ENCODE results near the gene COL9A3. TPM values are rescaled to one million over a fixed set of nuclear protein-coding genes. Genes with fewer than 3 reads are reported as not detected.

COL9A3 gene
- total and polyA plus RNA-seq, 4 donors: 0.13 to 6.5 (median 1.1) TPM

DNA sequence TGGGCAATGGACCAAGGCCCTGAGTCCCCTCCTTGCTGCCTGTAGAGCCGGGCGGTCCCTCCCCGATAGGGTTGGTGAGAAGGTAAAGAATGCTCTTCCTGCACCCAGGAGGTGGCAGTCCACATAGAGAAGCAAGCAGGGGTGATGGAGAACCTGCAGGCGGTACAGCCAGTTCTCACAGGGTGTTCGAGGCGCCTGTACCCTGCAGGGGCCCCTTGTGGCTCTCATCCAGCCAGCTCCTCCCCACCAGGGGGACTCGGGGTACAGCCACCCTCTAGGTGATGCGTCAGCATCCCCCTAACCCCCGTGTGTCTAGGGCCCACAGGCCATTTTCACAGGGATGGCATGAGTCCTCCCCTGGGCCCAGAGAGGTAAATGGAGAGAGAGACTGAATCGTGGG lies 5.1 kb upstream of the COL9A3 start:
- Histone ChIP-seq H3K9me3 (ENCODE audit: control insufficient read depth, low read length) (no peaks in the 10 kb centered on the region), H3K36me3 (ENCODE audit: control insufficient read depth in 1 of 2, insufficient read depth in 2 of 2, low read length in 1 of 2) (peaks cover 0 to 11% of the 10 kb centered on the region in 2 donors), H3K27ac (ENCODE audit: low read depth in 1 of 2, low read length in 2 of 2) (no peak overlapping the region), H3K27me3 (ENCODE audit: control insufficient read depth in 1 of 2, insufficient read depth in 2 of 2, low read length in 1 of 2) (no peaks in the 10 kb centered on the region), H3K4me3 (ENCODE audit: low read length in 2 of 2) (no peak overlapping the region), H3K4me1 (ENCODE audit: control insufficient read depth in 1 of 2, insufficient read depth in 2 of 2, low read length in 2 of 2) (no peaks in the 10 kb centered on the region)
- ATAC-seq (ENCODE audit: low FRiP score): no peak
- 83 to 89% methylated on average over 10 of the region's 10 CpGs for WGBS, 2 donors
- DNase-seq: no peak
- intact Hi-C loops (cut with DNase I): no loop called here

DNA sequence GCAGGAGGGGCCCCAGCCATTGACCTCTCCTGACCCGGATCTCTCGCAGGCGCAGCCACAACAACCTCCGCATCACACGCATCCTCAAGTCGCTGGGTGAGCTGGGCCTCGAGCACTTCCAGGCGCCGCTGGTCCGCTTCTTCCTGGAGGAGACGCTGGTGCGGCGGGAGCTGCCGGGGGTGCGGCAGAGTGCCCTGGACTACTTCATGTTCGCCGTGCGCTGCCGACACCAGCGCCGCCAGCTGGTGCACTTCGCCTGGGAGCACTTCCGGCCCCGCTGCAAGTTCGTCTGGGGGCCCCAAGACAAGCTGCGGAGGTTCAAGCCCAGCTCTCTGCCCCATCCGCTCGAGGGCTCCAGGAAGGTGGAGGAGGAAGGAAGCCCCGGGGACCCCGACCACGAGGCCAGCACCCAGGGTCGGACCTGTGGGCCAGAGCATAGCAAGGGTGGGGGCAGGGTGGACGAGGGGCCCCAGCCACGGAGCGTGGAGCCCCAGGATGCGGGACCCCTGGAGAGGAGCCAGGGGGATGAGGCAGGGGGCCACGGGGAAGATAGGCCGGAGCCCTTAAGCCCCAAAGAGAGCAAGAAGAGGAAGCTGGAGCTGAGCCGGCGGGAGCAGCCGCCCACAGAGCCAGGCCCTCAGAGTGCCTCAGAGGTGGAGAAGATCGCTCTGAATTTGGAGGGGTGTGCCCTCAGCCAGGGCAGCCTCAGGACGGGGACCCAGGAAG lies 4.5 kb upstream of the COL9A3 start:
- peak; percentile 2 for ATAC-seq (ENCODE audit: low FRiP score)
- Histone ChIP-seq H3K9me3 (ENCODE audit: control insufficient read depth, low read length) (no peaks in the 10 kb centered on the region), H3K36me3 (ENCODE audit: control insufficient read depth in 1 of 2, insufficient read depth in 2 of 2, low read length in 1 of 2) (peaks cover 0 to 11% of the 10 kb centered on the region in 2 donors), H3K27ac (ENCODE audit: low read depth in 1 of 2, low read length in 2 of 2) (no peak overlapping the region), H3K4me1 (ENCODE audit: control insufficient read depth in 1 of 2, insufficient read depth in 2 of 2, low read length in 2 of 2) (no peaks in the 10 kb centered on the region), H3K27me3 (ENCODE audit: control insufficient read depth in 1 of 2, insufficient read depth in 2 of 2, low read length in 1 of 2) (no peaks in the 10 kb centered on the region), H3K4me3 (ENCODE audit: low read length in 2 of 2) (no peak overlapping the region)
- DNase-seq: no peak
- 88 to 91% methylated on average over 43 of the region's 43 CpGs for WGBS, 2 donors
- intact Hi-C loops (cut with DNase I): no loop called here

DNA sequence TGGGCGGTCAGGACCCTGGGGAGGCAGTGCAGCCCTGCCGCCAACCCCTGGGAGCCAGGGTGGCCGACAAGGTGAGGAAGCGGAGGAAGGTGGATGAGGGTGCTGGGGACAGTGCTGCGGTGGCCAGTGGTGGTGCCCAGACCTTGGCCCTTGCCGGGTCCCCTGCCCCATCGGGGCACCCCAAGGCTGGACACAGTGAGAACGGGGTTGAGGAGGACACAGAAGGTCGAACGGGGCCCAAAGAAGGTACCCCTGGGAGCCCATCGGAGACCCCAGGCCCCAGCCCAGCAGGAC lies 4.0 kb upstream of the COL9A3 start:
- intact Hi-C loops (cut with DNase I): no loop called here
- WGBS, 2 donors: 92% methylated on average over 11 of the region's 11 CpGs
- no peak overlapping the region for H3K4me3 ChIP-seq (ENCODE audit: low read length in 2 of 2)
- H3K4me1 ChIP-seq (ENCODE audit: control insufficient read depth in 1 of 2, insufficient read depth in 2 of 2, low read length in 2 of 2): no peaks in the 10 kb centered on the region
- no peak overlapping the region for H3K27ac ChIP-seq (ENCODE audit: low read depth in 1 of 2, low read length in 2 of 2)
- H3K9me3 ChIP-seq (ENCODE audit: control insufficient read depth, low read length): no peaks in the 10 kb centered on the region
- no peaks in the 10 kb centered on the region for H3K27me3 ChIP-seq (ENCODE audit: control insufficient read depth in 1 of 2, insufficient read depth in 2 of 2, low read length in 1 of 2)
- no peak for ATAC-seq (ENCODE audit: low FRiP score)
- H3K36me3 ChIP-seq (ENCODE audit: control insufficient read depth in 1 of 2, insufficient read depth in 2 of 2, low read length in 1 of 2): peaks cover 0 to 11% of the 10 kb centered on the region in 2 donors
- DNase-seq: no peak

DNA sequence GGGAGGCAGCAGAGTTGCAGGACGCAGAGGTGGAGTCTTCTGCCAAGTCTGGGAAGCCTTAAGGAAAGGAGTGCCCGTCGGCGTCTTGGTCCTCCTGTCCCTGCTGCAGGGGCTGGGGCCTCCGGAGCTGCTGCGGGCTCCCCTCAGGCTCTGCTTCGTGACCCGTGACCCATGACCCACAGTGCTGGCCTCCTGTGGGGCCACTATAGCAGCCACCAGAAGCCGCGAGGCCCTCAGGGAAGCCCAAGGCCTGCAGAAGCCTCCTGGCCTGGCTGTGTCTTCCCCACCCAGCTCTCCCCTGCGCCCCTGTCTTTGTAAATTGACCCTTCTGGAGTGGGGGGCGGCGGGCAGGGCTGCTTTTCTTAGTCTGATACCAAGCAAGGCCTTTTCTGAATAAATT lies 3.3 kb upstream of the COL9A3 start:
- peaks cover 0 to 11% of the 10 kb centered on the region in 2 donors for H3K36me3 ChIP-seq (ENCODE audit: control insufficient read depth in 1 of 2, insufficient read depth in 2 of 2, low read length in 1 of 2)

DNA sequence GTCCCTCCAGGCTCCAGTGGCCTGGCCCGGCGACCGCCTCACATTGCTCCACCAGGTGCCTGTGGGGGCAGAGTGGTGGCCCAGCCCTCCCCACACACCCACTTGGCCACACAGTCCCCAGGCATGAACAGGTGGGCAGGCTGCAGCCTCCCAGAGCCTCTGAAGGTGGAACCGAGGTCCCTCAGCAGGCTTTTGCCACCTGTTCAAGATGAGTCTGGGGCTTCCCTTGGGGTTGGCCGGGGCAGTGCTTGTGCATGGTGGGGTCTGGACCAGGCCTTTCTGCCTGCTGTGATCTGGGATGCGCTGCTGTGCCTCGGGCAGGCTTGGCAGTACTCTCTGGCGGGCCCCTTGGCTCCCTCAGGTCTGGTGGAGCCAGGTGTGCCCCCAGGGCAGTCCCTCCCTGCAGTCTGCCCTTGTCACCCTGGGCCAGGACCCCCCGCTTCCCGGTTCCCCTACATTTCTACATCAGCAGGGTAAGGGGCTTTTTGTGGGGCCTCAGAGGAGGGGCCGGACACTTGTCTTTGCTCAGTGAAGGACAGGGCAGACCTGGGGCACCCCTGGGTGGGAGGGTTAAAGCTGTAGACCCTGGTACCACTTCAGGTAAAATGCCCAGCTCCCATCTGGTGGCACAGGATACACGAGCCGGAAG lies 2.7 kb upstream of the COL9A3 start:
- Histone ChIP-seq H3K4me1 (ENCODE audit: control insufficient read depth in 1 of 2, insufficient read depth in 2 of 2, low read length in 2 of 2) (no peaks in the 10 kb centered on the region), H3K36me3 (ENCODE audit: control insufficient read depth in 1 of 2, insufficient read depth in 2 of 2, low read length in 1 of 2) (peaks cover 0 to 9% of the 10 kb centered on the region in 2 donors), H3K4me3 (ENCODE audit: low read length in 2 of 2) (no peak overlapping the region), H3K9me3 (ENCODE audit: control insufficient read depth, low read length) (no peaks in the 10 kb centered on the region), H3K27ac (ENCODE audit: low read depth in 1 of 2, low read length in 2 of 2) (no peak overlapping the region), H3K27me3 (ENCODE audit: control insufficient read depth in 1 of 2, insufficient read depth in 2 of 2, low read length in 1 of 2) (no peaks in the 10 kb centered on the region)
- DNase-seq (no peak), ATAC-seq (ENCODE audit: low FRiP score) (peak; percentile 1)
- intact Hi-C loops (cut with DNase I): no loop called here
- 79 to 90% methylated on average over 13 of the region's 13 CpGs for WGBS, 2 donors

More for the DNA sequence above, 3.3 kb upstream of the COL9A3 start:
- no peak for ATAC-seq (ENCODE audit: low FRiP score)
- H3K27me3 ChIP-seq (ENCODE audit: control insufficient read depth in 1 of 2, insufficient read depth in 2 of 2, low read length in 1 of 2): no peaks in the 10 kb centered on the region
- no peaks in the 10 kb centered on the region for H3K9me3 ChIP-seq (ENCODE audit: control insufficient read depth, low read length)
- WGBS, 2 donors: 83 to 85% methylated on average over 10 to 13 of the region's 13 CpGs
- H3K4me3 ChIP-seq (ENCODE audit: low read length in 2 of 2): no peak overlapping the region
- H3K4me1 ChIP-seq (ENCODE audit: control insufficient read depth in 1 of 2, insufficient read depth in 2 of 2, low read length in 2 of 2): no peaks in the 10 kb centered on the region
- DNase-seq: no peak
- intact Hi-C loops (cut with DNase I): no loop called here
- H3K27ac ChIP-seq (ENCODE audit: low read depth in 1 of 2, low read length in 2 of 2): no peak overlapping the region

DNA sequence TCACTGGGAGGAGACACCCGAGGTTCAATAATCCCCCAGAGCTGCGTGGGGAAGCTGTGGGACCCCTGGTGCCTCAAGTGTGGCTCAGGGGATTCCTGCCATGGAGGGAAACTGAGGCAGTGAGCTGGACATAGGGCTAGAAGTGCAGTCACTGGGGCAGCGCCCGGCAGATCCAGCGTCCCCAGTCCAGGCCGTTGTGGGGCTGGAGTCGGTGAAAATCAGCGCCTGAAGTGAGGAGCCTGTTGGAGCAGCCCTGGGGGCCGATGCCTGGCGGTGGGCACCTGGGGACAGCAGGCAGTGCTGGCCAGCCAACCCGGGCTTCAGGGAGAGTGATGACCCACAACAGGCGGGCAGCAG lies 2.2 kb upstream of the COL9A3 start:
- H3K27ac ChIP-seq (ENCODE audit: low read depth in 1 of 2, low read length in 2 of 2): no peak overlapping the region
- ATAC-seq (ENCODE audit: low FRiP score) (no peak), DNase-seq (no peak)
- H3K36me3 ChIP-seq (ENCODE audit: control insufficient read depth in 1 of 2, insufficient read depth in 2 of 2, low read length in 1 of 2): peaks cover 0 to 5% of the 10 kb centered on the region in 2 donors
- H3K4me3 ChIP-seq (ENCODE audit: low read length in 2 of 2): no peak overlapping the region
- no peaks in the 10 kb centered on the region for H3K4me1 ChIP-seq (ENCODE audit: control insufficient read depth in 1 of 2, insufficient read depth in 2 of 2, low read length in 2 of 2)
- H3K27me3 ChIP-seq (ENCODE audit: control insufficient read depth in 1 of 2, insufficient read depth in 2 of 2, low read length in 1 of 2): no peaks in the 10 kb centered on the region
- intact Hi-C loops (cut with DNase I): no loop called here
- WGBS, 2 donors: 69 to 79% methylated on average over 12 of the region's 12 CpGs
- H3K9me3 ChIP-seq (ENCODE audit: control insufficient read depth, low read length): no peaks in the 10 kb centered on the region

DNA sequence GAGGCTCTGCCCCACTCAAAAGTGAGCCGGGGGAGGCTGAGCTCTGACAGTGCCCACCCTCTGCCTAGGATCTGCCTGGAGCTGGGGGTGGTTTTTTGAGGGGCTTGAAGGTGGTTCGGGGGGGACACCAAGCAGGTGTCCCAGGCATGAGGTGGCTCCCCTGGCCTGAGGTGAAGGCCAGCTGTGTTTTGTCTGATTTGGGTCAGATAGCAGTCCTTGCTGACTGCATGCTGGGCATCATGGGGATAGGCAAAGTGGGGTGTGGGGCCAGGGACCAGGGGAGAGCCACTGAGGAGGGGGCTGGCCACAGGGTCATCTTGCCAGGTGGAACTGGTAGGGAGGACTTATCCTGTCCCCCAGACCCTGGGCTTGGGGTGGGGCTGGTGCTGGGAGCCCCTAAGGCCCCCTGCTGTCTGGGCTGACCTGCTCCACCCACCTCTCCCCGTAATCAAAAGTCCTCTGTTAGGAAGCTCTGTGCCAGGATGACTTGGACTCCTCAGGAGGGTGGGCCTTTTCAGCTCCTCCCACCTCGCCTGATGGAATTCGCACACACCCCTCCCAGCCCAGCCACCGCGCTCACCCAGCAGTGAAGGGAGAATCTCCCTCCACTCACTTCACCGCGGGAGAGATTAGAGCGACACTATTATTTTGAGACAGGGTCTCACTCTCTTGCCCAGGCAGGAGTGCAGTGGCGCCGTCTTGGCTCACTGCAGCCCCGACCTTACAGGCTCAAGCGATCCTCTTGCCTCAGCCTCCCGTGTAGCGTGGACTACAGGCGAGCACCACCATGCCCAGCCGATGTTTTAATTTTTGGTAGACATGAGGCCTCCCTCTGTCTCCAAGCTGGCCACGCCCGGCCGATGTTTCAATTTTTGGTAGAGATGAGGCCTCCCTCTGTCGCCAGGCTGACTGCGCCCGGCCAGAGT lies 1.5 kb upstream of the COL9A3 start:
- Histone ChIP-seq H3K27me3 (ENCODE audit: control insufficient read depth in 1 of 2, insufficient read depth in 2 of 2, low read length in 1 of 2) (no peaks in the 10 kb centered on the region), H3K27ac (ENCODE audit: low read depth in 1 of 2, low read length in 2 of 2) (no peak overlapping the region), H3K9me3 (ENCODE audit: control insufficient read depth, low read length) (no peaks in the 10 kb centered on the region), H3K4me1 (ENCODE audit: control insufficient read depth in 1 of 2, insufficient read depth in 2 of 2, low read length in 2 of 2) (no peaks in the 10 kb centered on the region), H3K4me3 (ENCODE audit: low read length in 2 of 2) (no peak overlapping the region), H3K36me3 (ENCODE audit: control insufficient read depth in 1 of 2, insufficient read depth in 2 of 2, low read length in 1 of 2) (peaks cover 0 to 1% of the 10 kb centered on the region in 2 donors)
- WGBS, 2 donors: 29 to 32% methylated on average over 24 of the region's 24 CpGs
- DNase-seq (no peak), ATAC-seq (ENCODE audit: low FRiP score) (no peak)
- intact Hi-C loops (cut with DNase I): no loop called here

DNA sequence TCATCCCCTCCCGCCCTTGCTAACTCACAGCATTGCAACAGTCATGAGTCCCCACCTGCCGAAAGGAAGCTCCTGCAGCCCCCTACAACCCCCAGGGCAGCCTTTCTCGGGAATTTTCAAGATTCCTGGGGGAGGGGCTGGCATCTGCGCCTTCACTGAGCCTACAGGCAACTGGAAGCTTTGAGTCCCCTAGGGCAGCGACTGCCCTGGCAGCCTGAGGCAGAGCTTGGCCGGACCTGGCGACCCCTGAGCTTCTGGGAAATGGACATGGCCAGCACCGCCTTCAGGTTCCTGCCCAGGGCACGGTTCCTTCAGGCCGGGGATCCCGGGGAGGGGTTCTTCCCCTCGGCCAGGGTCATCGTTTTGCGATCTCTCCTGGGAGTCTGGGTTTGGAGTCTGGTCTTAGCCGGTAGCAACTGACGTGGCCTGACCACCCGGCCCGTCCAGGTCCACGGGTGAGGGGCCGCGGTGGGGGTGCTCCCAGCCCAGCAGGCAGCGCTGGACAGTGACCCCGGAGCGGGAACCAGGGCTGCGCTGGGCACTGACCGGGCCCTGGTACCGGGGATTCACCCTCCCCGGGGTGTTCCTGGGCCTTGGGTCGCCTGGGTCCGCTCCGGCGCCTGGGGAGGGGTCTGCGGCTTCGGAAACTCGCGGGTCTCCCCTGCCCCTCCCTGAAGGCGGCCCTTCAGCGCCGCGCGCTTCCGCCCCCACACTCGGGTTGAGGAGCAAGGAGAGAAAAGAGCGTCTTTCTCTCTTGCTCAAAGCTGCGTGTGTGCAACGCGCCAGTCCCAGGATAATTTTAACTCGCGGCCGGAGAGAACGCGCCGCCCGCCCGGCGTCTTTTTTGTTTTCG lies 593 bp upstream of the COL9A3 start:
- ATAC-seq (ENCODE audit: low FRiP score) (no peak), DNase-seq (no peak)
- 2% methylated on average over 57 of the region's 57 CpGs for WGBS, 2 donors
- intact Hi-C loops (cut with DNase I): no loop called here
- Histone ChIP-seq H3K9me3 (ENCODE audit: control insufficient read depth, low read length) (no peaks in the 10 kb centered on the region), H3K36me3 (ENCODE audit: control insufficient read depth in 1 of 2, insufficient read depth in 2 of 2, low read length in 1 of 2) (peaks cover 0 to 1% of the 10 kb centered on the region in 2 donors), H3K27me3 (ENCODE audit: control insufficient read depth in 1 of 2, insufficient read depth in 2 of 2, low read length in 1 of 2) (no peaks in the 10 kb centered on the region), H3K4me3 (ENCODE audit: low read length in 2 of 2) (peak overlapping the region in 1 of 2 donors; percentile 12), H3K4me1 (ENCODE audit: control insufficient read depth in 1 of 2, insufficient read depth in 2 of 2, low read length in 2 of 2) (no peaks in the 10 kb centered on the region), H3K27ac (ENCODE audit: low read depth in 1 of 2, low read length in 2 of 2) (no peak overlapping the region)

Data from aorta (tissue), 5 donors.